Skin epidermis (tissue), 12 donors: Measurements from ENCODE around the gene SSH2.
A peak's percentile ranks its signal among the peaks of the same experiment; 100 is the strongest.
"Not testable (repeated sequence)": the region's sequence is repeated elsewhere in the genome, so short reads cannot be mapped to it uniquely, and the experiment has no call there.

Experiments used
- H3K27ac ChIP-seq, 21 experiments: fragments of 200-600 bp; sonication (generic) in 11 of 21; one replicate each; pipeline ENCODE4 v1.5.0; 2020; ENCODE audit warnings: mild to moderate bottlenecking in 3 of 21, inconsistent platforms in 2 of 21, moderate library complexity in 2 of 21
- H3K4me3 ChIP-seq, 7 experiments: fragments of 200-600 bp; sonication (generic) in 2 of 7; one replicate each; pipeline ENCODE4 v1.5.0; 2020; ENCODE audit warnings: inconsistent platforms in 2 of 7, mild to moderate bottlenecking in 2 of 7, moderate library complexity in 1 of 7

SSH2 gene

DNA sequence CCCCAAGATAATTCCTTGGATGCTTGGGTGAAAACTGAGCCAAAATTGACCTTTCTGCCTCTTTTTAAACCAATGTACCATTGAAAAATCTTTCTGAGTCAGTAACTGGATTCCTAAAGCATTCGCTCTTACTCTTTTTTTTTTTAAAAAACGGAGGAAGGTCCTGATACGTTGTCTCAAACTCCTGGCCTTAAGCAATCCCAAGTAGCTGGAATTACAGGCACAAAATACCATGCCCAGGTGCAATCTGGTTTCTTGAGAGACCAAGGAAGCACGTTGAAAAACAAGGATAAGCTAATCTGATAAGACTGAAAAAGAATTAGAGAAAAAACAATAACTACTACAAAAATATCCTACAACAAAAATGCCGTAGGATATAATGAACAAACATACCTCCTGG lies 136.5 kb downstream of the SSH2 start:
- Histone ChIP-seq H3K4me3 (no peak overlapping the region), H3K27ac (no peak overlapping the region)

DNA sequence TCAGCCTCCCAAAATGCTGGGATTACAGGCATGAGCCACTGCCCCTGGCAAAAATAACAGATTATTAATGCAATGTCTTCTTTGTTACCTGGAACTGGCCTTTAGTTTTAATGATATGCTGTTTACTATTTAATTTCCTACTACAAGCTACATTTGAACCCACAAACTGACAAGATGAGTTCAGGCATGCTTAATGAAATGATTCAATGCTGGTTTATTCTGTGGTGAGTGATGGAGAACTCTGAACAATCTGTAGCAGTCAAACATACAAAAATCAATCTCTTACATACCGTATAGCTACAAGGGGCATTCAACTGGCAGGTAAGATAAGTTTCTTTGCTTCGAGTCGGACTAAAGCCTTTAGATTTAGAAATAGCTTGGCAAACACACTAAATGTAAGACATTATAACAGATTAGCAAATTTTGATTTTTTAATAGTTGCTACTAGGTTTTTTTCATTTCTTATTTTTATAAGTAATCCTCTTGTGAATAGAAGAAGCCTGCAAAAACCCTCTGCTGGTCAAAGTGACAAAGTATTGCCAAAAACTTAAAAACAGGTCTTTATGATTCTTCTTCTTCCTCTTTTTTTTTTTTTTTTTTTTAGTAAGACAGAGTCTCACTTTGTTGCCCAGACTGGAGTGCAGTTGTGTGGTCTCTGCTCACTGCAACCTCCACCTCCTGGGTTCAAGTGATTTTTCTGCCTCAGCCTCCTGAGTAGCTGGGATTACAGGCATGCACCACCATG lies 138.5 kb downstream of the SSH2 start:
- H3K4me3 ChIP-seq = no peak overlapping the region
- no peak overlapping the region for H3K27ac ChIP-seq

GRCh38 chr17:29789196-29790170 lies 140.5 kb downstream of the SSH2 start:
- H3K4me3 ChIP-seq = no peak overlapping the region
- H3K27ac ChIP-seq = peak overlapping the region in 9 of 21 experiments; percentile 16 to 74 (median 35)

GRCh38 chr17:29787995-29788394 lies 142.0 kb downstream of the SSH2 start:
- Histone ChIP-seq H3K27ac (no peak overlapping the region), H3K4me3 (no peak overlapping the region)

DNA sequence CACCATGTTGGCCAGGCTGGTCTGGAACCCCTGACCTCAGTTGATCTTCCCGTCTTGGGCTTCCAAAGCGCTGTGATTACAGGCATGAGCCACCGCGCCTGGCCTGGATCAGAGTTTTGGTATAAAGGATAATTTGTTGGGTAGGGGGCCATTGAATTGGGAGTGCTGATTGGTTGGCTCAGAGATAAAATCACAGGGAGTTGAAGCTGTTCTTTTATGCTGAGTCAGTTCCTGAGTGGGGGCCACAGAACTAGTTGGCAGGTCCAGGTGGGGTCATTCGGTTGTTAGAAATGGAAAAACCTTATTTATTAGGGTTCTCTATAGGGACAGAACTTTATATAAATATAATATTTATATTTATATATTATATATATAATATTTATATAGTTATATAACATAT lies 147.1 kb downstream of the SSH2 start:
- H3K4me3 ChIP-seq = no peak overlapping the region
- H3K27ac ChIP-seq = no peak overlapping the region

DNA sequence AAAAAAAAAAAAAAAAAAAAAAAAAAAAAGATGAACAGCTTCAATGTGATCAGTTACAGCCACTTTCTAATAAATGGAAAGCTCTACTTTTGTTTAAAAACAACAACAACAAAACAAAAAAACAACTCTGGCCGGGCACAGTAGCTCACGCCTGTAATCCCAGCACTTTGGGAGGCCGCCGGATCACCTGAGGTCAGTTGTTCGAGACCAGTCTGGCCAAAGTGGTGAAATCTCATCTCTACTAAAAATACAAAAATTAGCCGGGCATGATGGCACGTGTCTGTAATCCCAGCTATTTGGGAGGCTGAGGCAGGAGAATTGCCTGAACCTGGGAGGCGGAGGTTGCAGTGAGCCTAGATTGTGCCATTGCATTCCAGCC lies 150.2 kb downstream of the SSH2 start:
- H3K4me3 ChIP-seq, H3K27ac ChIP-seq: not testable (repeated sequence)

DNA sequence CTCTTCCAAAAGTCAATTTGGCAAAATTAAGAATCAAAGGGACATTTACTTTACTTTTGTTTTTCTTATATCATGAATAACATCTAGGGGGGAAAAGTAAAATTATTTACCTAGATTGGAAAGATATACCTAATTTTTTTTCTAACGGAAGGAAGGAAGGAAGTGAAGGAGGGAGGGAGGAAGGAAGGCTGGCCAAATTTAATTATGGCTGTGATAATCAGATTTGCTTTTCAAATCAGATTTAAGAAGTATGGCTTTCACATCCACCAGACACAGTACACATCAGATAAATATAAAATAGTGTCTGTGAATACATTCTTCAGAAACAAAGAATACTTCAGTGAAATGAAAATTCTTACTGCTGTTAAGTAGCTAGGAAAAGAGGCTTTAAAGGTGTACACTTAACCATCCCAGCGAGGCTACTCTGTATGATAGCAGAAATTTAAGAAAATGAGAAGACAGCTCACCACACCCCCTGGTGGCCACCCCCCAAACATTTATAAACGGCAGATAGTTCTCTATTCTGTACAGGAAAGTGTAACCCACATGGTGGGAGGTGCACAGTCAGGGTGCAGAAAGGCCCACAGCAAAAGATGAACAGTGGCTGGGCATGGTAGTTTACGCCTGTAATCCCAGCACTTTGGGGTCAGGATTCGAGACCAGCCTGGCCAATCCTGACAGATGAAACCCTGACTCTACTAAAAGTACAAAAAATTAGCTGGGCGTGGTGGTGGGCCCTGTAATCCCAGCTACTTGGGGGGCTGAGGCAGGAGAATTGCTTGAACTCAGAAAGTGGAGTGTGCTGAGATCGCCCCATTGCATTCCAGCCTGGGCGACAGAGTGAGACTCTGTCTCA lies 150.8 kb downstream of the SSH2 start:
- H3K27ac ChIP-seq = no peak overlapping the region

GRCh38 chr17:29777663-29778062 lies 152.4 kb downstream of the SSH2 start:
- Histone ChIP-seq H3K4me3 (no peak overlapping the region), H3K27ac (no peak overlapping the region)

More for the DNA sequence above, 150.8 kb downstream of the SSH2 start:
- no peak overlapping the region for H3K4me3 ChIP-seq

- Histone ChIP-seq H3K27ac (no peak overlapping the region), H3K4me3 (no peak overlapping the region)
Observed at GRCh38 chr17:29776026-29776425, 154.0 kb downstream of the SSH2 start.

- Histone ChIP-seq H3K27ac (no peak overlapping the region), H3K4me3 (no peak overlapping the region)
Observed at GRCh38 chr17:29772981-29773380, 157.0 kb downstream of the SSH2 start.

DNA sequence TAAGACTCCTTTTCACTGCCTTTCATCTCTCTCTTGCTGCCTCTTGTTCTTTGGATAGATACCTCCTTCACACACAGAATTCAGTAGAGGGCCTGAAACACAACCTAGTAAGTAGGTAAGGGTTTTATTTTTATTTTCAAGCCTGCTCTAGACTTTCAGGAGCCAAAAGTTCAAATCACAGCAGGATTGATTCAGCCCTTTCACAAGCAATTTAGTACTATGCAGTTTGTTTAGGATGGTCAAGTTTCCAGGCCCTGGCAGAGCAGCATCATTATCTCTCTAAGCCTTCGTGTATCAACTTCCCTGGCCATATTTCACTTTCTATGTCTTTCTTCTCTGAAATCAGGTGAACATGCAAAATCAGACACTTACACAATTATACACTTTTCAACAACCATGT lies 158.5 kb downstream of the SSH2 start:
- H3K27ac ChIP-seq = no peak overlapping the region
- H3K4me3 ChIP-seq = no peak overlapping the region

GRCh38 chr17:29769225-29769624 lies 160.8 kb downstream of the SSH2 start:
- Histone ChIP-seq H3K27ac (no peak overlapping the region), H3K4me3 (no peak overlapping the region)

- H3K27ac ChIP-seq = no peak overlapping the region
- H3K4me3 ChIP-seq = no peak overlapping the region
Observed at GRCh38 chr17:29766796-29767327, 163.2 kb downstream of the SSH2 start.

GRCh38 chr17:29764748-29765147 lies 165.3 kb downstream of the SSH2 start:
- Histone ChIP-seq H3K27ac (no peak overlapping the region), H3K4me3 (no peak overlapping the region)

DNA sequence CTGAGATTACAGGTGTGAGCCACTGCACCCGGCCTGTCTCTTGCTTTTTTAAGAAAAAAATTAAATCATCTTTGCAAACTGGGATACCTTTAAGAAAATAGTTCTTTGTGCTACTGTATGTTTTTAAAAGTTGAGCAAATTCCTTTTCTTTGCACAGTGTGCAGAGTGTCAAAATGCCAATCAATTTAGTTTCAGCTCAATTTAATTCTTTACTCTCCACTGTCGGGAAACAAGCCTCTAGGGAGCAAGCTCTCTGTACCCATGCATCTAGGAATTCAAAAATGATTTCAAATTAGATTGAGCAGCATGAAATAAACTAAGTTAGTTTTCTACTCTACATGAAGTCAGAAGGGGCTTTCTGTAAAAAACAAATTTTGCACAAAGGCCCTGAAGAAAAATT lies 165.8 kb downstream of the SSH2 start:
- no peak overlapping the region for H3K4me3 ChIP-seq
- no peak overlapping the region for H3K27ac ChIP-seq

GRCh38 chr17:29763273-29763672 lies 166.8 kb downstream of the SSH2 start:
- no peak overlapping the region for H3K27ac ChIP-seq
- H3K4me3 ChIP-seq = no peak overlapping the region

- H3K4me3 ChIP-seq = peak overlapping the region; percentile 57 to 86 (median 68)
- peak overlapping the region in 20 of 21 experiments; percentile 64 to 95 (median 83) for H3K27ac ChIP-seq
Observed at GRCh38 chr17:29761040-29761761, 168.8 kb downstream of the SSH2 start.

GRCh38 chr17:29760279-29761039 lies 169.6 kb downstream of the SSH2 start:
- H3K27ac ChIP-seq = peak overlapping the region in 20 of 21 experiments; percentile 60 to 95 (median 83)
- peak overlapping the region; percentile 57 to 86 (median 68) for H3K4me3 ChIP-seq
